ENCODE results near the gene ITGB3.

DNA sequence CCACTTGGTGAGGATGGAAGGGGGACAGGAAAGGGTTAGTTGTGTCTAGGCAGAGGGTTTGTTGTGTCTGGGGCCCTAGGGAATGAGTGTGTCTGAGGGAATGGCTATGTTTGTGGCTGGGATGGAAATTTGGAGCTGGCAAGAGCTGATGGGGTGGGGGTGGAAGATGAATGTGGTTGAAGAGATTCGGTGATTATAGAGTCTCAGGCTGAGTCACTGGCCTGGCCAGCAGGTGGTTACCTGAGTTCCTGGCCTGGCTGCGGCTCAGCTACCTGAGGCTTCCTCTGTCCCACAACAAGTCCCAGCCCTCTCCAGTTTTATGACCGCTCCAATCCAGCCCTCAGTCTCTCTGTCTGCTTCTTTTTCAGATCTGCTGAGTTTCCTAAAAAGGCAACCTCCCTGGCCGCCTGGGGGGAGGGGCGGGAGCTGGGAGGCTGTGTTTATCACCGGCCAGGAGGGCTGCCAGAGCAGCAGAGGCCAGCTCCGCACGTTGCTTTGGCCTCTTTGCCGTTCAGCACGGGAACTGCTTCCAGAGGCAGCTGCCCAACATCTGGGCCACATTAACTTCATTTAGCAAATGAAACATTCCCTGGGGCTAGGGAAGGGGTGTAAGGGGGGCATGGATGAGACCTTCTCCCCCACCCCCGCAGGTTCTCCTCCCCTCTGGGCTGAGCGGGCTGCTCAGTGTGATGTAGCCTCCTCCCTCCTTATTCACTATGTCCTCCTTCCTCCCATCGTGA is 21.8 kb downstream of the ITGB3 start:
- TF ChIP-seq POLR2A (IDR thresholded peaks at IDR 0.05; ENCODE audit: low read length) (no peak), GATA1 (IDR thresholded peaks at IDR 0.05; ENCODE audit: low read depth, low read length) (no peak)
